Kidney (tissue), 14 donors: Measurements from ENCODE around the gene LSM3. TPM values are rescaled to one million over a fixed set of nuclear protein-coding genes. Genes with fewer than 3 reads are reported as not detected.

Experiments used
- DNase-seq, 5 donors: peaks; one replicate each; pipeline ENCODE4 v3.0.0-alpha.2; 2013 to 2020
- FAIRE-seq: peaks from 2 replicates; lab custom pipeline; 2012; peaks lifted over from hg19 to GRCh38; lab: Jason Lieb, UNC
- H3K27ac ChIP-seq, 2 donors: one replicate each; pipeline ENCODE4 v1.7.0; 2013; ENCODE audit warnings: low read depth in 2 of 2, low read length in 2 of 2, inconsistent platforms in 1 of 2
- H3K27me3 ChIP-seq: one replicate; pipeline ENCODE4 v1.7.1; 2013; ENCODE audit warnings: low read length, inconsistent platforms; ENCODE audit not compliant: control insufficient read depth, insufficient read depth
- H3K36me3 ChIP-seq, 3 donors: one replicate each; pipeline versions ENCODE4 v1.7.0 to v1.7.1; 2013; ENCODE audit warnings: low read length in 3 of 3, control low read depth in 1 of 3, inconsistent platforms in 1 of 3; ENCODE audit not compliant: insufficient read depth in 3 of 3, control insufficient read depth in 2 of 3
- H3K4me1 ChIP-seq, 3 donors: one replicate each; pipeline versions ENCODE4 v1.7.0 to v1.7.1; 2013; ENCODE audit warnings: low read length in 3 of 3, inconsistent platforms in 1 of 3, low read depth in 1 of 3; ENCODE audit not compliant: control insufficient read depth in 2 of 3, insufficient read depth in 2 of 3
- H3K4me3 ChIP-seq, 3 donors: one replicate each; pipeline versions ENCODE4 v1.7.0 to v1.8.1; 2013; ENCODE audit warnings: low read length in 3 of 3, control low read depth in 1 of 3, inconsistent platforms in 1 of 3
- H3K9ac ChIP-seq, 3 donors: one replicate each; pipeline versions ENCODE4 v1.7.0 to v1.7.1; 2013; ENCODE audit warnings: low read length in 3 of 3, control low read depth in 1 of 3, inconsistent platforms in 1 of 3
- H3K9me3 ChIP-seq, 3 donors: one replicate each; pipeline versions ENCODE4 v1.7.0 to v1.7.1; 2013; ENCODE audit warnings: low read length in 3 of 3, control low read depth in 1 of 3, inconsistent platforms in 1 of 3; ENCODE audit not compliant: control insufficient read depth in 2 of 3, insufficient read depth in 1 of 3
- intact Hi-C: fragments of 100-400 bp; cut with DNase I; formaldehyde crosslinking; loops from one replicate; pipeline ENCODE4 v1.11.1; 2022
- polyA plus RNA-seq: library from polyadenylated mRNA; stranded (reverse); fragments of 350-450 nt; fragmentation: Illumina TruSeq; extraction: RNeasy Lipid Tissue Mini Kit (QIAGEN cat#74804); gene quantifications from one replicate; pipeline ENCODE4 v1.2.3, GENCODE V29; 2014; ENCODE audit warnings: low read depth, low replicate concordance; ENCODE audit not compliant: insufficient read depth
- total RNA-seq: library from RNA; stranded (reverse); fragmentation: NEBNext Ultra II Directional; extraction: Animal tissue kit (Norgen Biotek cat#: 25700); gene quantifications from one replicate; pipeline ENCODE4 v1.2.1, GENCODE V29; 2021
- TF ChIP-seq, protein P1 (sequence below): IDR thresholded peaks from 3 replicates; pipeline ENCODE4 v1.5.1; 2012; ENCODE audit warnings: mild to moderate bottlenecking, moderate library complexity, borderline replicate concordance; ENCODE audit not compliant: insufficient read depth; ENCODE audit errors: extremely low read depth
- donor health status: control.
- donor health status: control.
- donor health status: control.
- donor health status: control.
- donor health status: control.
- donor health status: DM: yes; HTN: yes; CAD: no.
- donor health status: Normal renal cell carcinoma (clear cell type).

The LSM3 gene
- total and polyA plus RNA-seq, 2 donors from 2014 or later = 11.9 to 30.2 TPM

DNA sequence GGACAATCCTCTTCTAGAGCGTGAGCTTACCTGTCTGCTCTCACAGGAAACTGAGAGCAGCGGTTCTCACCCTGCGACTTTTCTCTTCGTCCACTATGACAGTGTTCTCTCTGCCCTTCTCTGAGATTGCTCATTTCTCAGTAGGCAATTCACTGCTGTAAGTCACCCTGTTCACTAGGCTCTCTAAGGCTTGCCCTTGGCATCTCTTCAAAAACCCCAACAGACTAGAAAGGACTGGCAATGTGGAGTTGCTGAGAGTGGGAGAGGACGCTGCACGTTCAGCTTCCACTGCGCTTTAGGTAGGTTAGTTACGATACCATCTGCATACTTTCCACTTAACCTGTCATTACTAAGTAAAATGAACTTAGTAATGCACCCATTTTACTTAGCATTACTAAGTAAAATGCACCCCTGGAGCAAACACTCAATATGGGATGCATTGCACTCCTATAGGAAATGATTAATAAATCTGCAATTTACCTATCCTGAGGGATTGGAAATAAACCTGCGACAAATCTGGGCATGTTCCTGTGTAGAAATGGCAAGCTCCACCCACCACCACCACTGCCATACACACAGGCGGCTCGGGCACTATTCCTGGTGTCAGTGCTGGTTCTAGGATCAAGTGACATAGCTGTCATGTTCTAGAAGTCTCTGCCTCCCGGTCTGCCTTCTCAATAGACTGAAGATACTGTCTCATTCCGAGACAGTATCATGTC is 21.6 kb upstream of the LSM3 start:
- TF ChIP-seq, protein P1, sequence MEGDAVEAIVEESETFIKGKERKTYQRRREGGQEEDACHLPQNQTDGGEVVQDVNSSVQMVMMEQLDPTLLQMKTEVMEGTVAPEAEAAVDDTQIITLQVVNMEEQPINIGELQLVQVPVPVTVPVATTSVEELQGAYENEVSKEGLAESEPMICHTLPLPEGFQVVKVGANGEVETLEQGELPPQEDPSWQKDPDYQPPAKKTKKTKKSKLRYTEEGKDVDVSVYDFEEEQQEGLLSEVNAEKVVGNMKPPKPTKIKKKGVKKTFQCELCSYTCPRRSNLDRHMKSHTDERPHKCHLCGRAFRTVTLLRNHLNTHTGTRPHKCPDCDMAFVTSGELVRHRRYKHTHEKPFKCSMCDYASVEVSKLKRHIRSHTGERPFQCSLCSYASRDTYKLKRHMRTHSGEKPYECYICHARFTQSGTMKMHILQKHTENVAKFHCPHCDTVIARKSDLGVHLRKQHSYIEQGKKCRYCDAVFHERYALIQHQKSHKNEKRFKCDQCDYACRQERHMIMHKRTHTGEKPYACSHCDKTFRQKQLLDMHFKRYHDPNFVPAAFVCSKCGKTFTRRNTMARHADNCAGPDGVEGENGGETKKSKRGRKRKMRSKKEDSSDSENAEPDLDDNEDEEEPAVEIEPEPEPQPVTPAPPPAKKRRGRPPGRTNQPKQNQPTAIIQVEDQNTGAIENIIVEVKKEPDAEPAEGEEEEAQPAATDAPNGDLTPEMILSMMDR = no peak
- intact Hi-C loops = no loop called here
- Histone ChIP-seq H3K4me1 (no peaks in the 10 kb centered on the region), H3K9me3 (peaks cover 0 to 5% (median 0%) of the 10 kb centered on the region in 3 donors), H3K4me3 (no peak overlapping the region), H3K27ac (no peak overlapping the region), H3K9ac (no peak overlapping the region), H3K27me3 (no peaks in the 10 kb centered on the region), H3K36me3 (peaks cover 13 to 78% (median 68%) of the 10 kb centered on the region in 3 donors)
- DNase-seq = no peak
- FAIRE-seq = no peak

DNA sequence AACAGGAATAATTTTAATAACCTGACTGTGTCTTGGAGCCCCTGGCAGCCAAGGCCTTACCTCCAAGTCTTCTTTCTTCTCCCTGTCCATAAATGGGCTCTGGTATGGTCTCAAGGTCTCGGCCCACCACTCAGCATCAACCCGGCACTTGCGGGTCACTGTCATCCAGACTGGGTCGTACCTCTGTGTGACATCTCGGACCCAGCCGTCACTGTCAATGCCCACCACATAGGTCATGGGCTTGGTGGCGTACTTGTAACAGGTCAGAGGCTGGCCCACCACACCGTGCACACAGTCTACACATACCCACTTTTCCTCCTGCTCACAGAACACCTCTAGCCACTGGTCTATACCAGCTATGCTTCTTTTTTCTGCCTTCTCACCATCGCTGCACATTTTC is 20.7 kb upstream of the LSM3 start:
- H3K27me3 ChIP-seq = no peaks in the 10 kb centered on the region
- no peak overlapping the region for H3K9ac ChIP-seq
- H3K36me3 ChIP-seq = peaks cover 13 to 78% (median 69%) of the 10 kb centered on the region in 3 donors
- intact Hi-C loops = no loop called here
- peaks cover 0 to 6% (median 0%) of the 10 kb centered on the region in 3 donors for H3K9me3 ChIP-seq
- no peak overlapping the region for H3K4me3 ChIP-seq
- FAIRE-seq = no peak
- H3K4me1 ChIP-seq = no peaks in the 10 kb centered on the region
- DNase-seq = no peak
- TF ChIP-seq, protein P1 = no peak
- no peak overlapping the region for H3K27ac ChIP-seq

DNA sequence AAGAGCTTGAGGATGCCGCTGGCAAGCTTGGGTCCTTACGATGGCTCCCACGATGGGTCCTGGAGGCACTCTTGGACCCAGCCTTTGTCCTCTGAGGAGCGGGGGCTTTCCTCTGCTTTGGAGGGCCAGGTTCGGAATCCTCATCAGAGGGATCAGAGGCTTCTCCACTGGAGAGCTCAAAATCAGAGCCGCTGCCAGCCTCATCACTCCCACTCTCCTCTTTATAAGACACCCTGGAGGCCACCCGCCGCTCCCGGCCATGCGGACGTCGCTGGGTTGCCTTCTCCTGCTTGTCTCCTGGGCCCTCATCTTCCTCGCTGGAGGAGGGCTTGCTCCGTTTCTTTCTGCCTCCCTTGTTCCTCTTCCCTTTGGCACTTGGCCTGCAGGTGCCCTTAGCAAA is 20.2 kb upstream of the LSM3 start:
- Histone ChIP-seq H3K4me3 (no peak overlapping the region), H3K9me3 (peaks cover 0 to 6% (median 0%) of the 10 kb centered on the region in 3 donors), H3K27ac (no peak overlapping the region), H3K27me3 (no peaks in the 10 kb centered on the region), H3K4me1 (no peaks in the 10 kb centered on the region), H3K36me3 (peaks cover 11 to 78% (median 68%) of the 10 kb centered on the region in 3 donors), H3K9ac (no peak overlapping the region)
- TF ChIP-seq, protein P1 = no peak
- DNase-seq (no peak), FAIRE-seq (no peak)
- intact Hi-C loops = no loop called here

DNA sequence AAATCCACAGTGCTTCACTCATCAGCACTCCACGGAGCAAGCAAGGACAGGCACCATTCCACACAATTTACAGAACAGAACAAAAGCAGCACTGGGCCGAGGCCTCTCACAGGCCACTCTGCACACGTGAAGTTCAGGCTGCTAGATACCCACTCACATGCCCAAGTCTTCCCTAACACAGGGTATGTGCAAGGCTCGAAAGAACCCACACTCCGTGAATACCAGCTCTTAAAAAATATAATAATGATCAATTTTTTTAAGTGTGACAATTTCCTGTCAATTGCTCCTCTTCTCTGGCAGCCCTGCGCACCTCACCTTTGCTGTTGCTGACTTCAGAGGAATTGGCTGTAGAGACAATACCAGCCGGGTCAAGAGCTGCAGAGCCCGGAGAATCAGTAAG is 19.2 kb upstream of the LSM3 start:
- no peak overlapping the region for H3K9ac ChIP-seq
- FAIRE-seq (no peak), DNase-seq (no peak)
- intact Hi-C loops = no loop called here
- H3K4me3 ChIP-seq = no peak overlapping the region
- peaks cover 8 to 77% (median 65%) of the 10 kb centered on the region in 3 donors for H3K36me3 ChIP-seq
- H3K27ac ChIP-seq = no peak overlapping the region
- H3K9me3 ChIP-seq = peaks cover 0 to 6% (median 0%) of the 10 kb centered on the region in 3 donors
- no peaks in the 10 kb centered on the region for H3K4me1 ChIP-seq
- no peaks in the 10 kb centered on the region for H3K27me3 ChIP-seq
- TF ChIP-seq, protein P1 = no peak
